ENCODE measurements around the gene GLI1.
"Not testable (repeated sequence)": the region's sequence is repeated elsewhere in the genome, so short reads cannot be mapped to it uniquely, and the experiment has no call there.

The GLI1 gene

GRCh38 chr12:57441846-57442427 is 17.6 kb upstream of the GLI1 start:
- DNase-seq = no peak

- not testable (repeated sequence) for DNase-seq
These were observed 15.2 kb upstream of the GLI1 start for GRCh38 chr12:57444337-57444736.

- no peak for DNase-seq
These were observed 14.8 kb upstream of the GLI1 start for GRCh38 chr12:57444744-57445143.

GRCh38 chr12:57446292-57446960 is 13.2 kb upstream of the GLI1 start:
- DNase-seq = no peak

- no peak for DNase-seq
These were observed 10.9 kb upstream of the GLI1 start for GRCh38 chr12:57448669-57449068.

- no peak for DNase-seq
These were observed 10.2 kb upstream of the GLI1 start for GRCh38 chr12:57449375-57449774.

GRCh38 chr12:57450057-57450456 is 9.5 kb upstream of the GLI1 start:
- DNase-seq = no peak

- DNase-seq = no peak
These were observed 8.3 kb upstream of the GLI1 start for GRCh38 chr12:57451233-57451778.

- DNase-seq = no peak
These were observed 7.2 kb upstream of the GLI1 start for GRCh38 chr12:57452181-57452936.

- peak; percentile 61 for DNase-seq
These were observed 6.6 kb upstream of the GLI1 start for GRCh38 chr12:57452937-57453509.

- DNase-seq = no peak
These were observed 5.4 kb upstream of the GLI1 start for GRCh38 chr12:57454213-57454565.

- no peak for DNase-seq
These were observed 4.8 kb upstream of the GLI1 start, which contains the start of gene INHBE for GRCh38 chr12:57454566-57455373. TSS of gene INHBE (plus strand) at chr12:57455307. CDS start at chr12:57455537, 230 bp downstream.

- no peak for DNase-seq
These were observed 4.0 kb upstream of the GLI1 start for GRCh38 chr12:57455374-57456144.

- DNase-seq = peak; percentile 38
These were observed 3.4 kb upstream of the GLI1 start for GRCh38 chr12:57456145-57456700.

GRCh38 chr12:57456737-57457490 is 2.7 kb upstream of the GLI1 start:
- no peak for DNase-seq

GRCh38 chr12:57458665-57459054 is 925 bp upstream of the GLI1 start:
- no peak for DNase-seq

GRCh38 chr12:57459055-57459749 is 383 bp upstream of the GLI1 start:
- DNase-seq = peak; percentile 95

- no peak for DNase-seq
These were observed 841 bp downstream of the GLI1 start for GRCh38 chr12:57460468-57460784.

GRCh38 chr12:57460841-57461275 is 1.3 kb downstream of the GLI1 start:
- no peak for DNase-seq

- DNase-seq = peak; percentile 28
These were observed 1.8 kb downstream of the GLI1 start for GRCh38 chr12:57461276-57461916.

Measured in activated naive CD4-positive, alpha-beta T cell treated with Interleukin-2 at 50 U/mL for 16 hours (primary cell).